Astrocyte (in vitro differentiated cells and primary cell): Measurements from ENCODE around the gene PNPLA7.

ENCODE experiments used
- EZH2 ChIP-seq: IDR thresholded peaks from 2 replicates; pipeline ENCODE4 v1.6.1; 2012; ENCODE audit warnings: mild to moderate bottlenecking, low read length, inconsistent platforms; ENCODE audit not compliant: insufficient read depth
- TF ChIP-seq, protein P1 (sequence below): IDR thresholded peaks from 2 replicates; pipeline ENCODE4 v1.5.1; 2011; ENCODE audit warnings: low read depth, mild to moderate bottlenecking, inconsistent platforms, low read length, moderate library complexity; ENCODE audit not compliant: insufficient read depth

DNA sequence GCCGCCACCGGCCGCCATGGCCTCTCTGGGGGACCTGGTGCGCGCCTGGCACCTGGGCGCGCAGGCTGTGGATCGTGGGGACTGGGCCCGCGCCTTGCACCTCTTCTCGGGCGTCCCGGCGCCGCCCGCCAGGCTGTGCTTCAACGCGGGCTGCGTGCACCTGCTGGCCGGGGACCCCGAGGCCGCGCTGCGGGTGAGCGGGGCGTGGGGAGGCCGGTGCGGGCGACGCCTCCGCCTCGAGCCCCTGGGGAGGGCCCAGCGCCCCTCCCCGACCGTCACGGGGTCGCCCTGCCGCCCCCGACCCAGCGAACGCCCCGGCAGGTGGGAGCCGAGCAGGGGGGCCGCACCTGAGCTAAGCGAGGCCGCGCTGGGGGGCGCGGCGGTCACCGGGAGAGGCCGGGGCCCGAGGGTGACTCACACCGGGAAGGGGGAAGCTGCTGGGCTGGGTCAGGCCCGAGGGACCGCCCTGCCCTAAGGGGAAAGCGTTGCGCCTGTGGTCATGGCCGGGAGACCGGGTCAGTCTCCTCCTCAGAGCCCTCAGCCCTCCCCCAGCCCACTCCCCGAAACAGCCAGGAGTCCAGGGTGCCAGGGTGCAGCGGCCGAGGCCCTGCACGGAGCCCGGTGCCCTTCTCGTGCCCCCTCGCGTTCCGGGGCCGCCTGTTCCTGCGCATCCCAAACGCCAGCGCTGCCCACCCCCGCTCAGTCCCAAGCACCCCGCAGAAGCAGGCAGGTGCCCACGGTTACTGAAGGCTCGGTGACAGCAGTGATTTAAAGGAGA lies 126.5 kb downstream of the PNPLA7 start:
- TF ChIP-seq, protein P1, sequence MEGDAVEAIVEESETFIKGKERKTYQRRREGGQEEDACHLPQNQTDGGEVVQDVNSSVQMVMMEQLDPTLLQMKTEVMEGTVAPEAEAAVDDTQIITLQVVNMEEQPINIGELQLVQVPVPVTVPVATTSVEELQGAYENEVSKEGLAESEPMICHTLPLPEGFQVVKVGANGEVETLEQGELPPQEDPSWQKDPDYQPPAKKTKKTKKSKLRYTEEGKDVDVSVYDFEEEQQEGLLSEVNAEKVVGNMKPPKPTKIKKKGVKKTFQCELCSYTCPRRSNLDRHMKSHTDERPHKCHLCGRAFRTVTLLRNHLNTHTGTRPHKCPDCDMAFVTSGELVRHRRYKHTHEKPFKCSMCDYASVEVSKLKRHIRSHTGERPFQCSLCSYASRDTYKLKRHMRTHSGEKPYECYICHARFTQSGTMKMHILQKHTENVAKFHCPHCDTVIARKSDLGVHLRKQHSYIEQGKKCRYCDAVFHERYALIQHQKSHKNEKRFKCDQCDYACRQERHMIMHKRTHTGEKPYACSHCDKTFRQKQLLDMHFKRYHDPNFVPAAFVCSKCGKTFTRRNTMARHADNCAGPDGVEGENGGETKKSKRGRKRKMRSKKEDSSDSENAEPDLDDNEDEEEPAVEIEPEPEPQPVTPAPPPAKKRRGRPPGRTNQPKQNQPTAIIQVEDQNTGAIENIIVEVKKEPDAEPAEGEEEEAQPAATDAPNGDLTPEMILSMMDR = no peak
- no peak for TF ChIP-seq EZH2
